ENCODE data around the gene OMA1.
"Not testable (repeated sequence)": the region's sequence is repeated elsewhere in the genome, so short reads cannot be mapped to it uniquely, and the experiment has no call there.

The OMA1 gene

GRCh38 chr1:58573705-58574591 lies 27.4 kb upstream of the OMA1 start:
- DNase-seq: no peak

DNA sequence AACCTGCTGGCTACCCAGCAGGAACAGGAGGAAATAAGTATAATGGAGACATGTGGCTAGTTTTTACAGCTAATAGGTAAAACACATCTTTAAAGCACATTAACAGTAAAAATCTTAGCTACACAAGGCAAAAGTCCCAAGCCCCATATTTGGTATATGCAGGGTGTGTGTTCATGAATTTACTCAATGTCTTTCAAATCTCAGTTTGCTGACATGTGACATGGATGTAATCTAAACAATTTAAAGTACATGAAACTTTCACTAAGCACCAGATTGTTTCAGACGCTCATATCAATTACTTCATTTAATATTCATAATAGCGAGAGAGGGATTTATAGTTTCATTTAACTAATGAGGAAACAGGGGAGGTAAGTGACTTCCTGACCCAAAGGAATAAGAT lies 26.6 kb upstream of the OMA1 start:
- DNase-seq: no peak

DNA sequence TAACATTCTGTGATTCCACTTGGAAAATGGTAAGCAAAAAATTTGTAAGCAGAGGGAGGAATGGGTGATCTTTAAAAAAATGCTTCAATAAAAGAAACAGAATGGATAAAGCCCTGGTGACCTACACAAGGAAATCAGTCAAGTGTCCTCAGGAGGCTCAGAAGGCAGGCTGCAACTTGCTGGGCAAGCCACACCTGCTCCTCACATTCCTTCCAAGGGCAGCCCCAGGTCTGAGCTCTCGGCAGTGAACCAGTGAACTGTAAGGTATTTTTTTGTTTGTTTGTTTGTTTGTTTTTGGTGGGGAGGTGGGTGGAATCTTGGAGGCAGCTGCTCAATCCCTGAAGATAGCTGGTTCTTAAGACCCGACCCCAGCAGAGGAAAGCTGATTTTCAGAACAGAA lies 26.2 kb upstream of the OMA1 start:
- DNase-seq: no peak

DNA sequence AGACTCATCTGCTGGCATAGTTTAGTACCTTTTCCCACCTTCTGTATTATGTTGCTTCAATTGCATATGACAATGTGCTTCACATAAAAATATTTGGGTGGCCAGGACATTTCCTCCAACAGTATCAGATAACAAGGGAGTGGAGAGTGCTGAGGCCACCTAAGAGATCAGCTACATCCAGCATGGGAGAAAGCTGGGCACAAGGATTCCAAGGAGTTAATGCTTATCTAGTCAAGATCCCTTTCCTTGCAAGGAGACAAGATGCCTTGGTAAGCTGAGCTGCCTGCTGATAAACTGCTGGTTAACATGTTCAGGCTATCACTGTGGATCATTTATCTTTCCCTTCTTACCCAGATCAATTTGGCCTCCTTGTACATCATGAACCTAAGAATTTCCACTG lies 25.1 kb upstream of the OMA1 start:
- DNase-seq: no peak

- no peak for DNase-seq
Observed at GRCh38 chr1:58570817-58571216, 24.3 kb upstream of the OMA1 start.

GRCh38 chr1:58570094-58570493 lies 23.6 kb upstream of the OMA1 start:
- DNase-seq: no peak

DNA sequence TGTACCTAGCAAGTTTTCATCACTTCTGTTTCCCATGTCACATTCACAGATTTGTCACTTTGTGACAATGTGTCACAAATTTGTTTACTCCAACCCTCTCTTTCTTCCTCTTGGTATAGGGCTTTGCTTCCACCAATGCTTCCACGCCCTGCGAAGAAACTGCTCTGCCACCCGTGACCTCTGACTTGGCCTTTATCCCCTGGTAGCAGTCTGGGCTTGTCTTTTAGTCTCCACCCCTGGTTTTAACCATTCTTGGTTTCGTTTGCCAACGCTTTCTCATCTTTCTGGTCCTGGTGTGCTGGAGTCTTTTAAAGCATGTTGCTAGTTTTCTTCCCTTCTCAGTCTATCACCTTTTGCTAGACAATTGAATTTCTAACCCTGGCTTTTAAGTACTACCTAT lies 22.4 kb upstream of the OMA1 start:
- no peak for DNase-seq

- DNase-seq: no peak
Observed at GRCh38 chr1:58568271-58568860, 21.8 kb upstream of the OMA1 start.

- DNase-seq: no peak
Observed at GRCh38 chr1:58566339-58566738, 19.8 kb upstream of the OMA1 start.

GRCh38 chr1:58563715-58564114 lies 17.2 kb upstream of the OMA1 start:
- DNase-seq: not testable (repeated sequence)

DNA sequence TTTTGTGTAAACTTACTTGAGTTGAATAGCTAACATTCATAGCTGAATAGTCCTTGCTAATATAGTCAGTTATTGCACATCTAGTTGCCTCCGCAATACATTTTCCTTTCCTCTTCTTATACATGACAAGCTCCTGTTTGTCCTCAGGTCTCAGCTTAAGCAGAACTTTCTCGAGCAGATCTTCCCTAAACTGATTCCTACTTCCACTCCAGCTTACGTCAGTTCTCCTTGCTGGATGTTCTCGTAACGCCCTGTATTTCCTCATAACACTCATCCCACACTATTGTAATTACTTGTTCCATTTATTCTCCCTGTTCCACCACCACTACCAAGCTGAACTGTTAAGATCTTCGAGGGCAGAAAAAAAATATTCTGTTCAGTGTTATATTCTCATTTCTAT lies 15.1 kb upstream of the OMA1 start:
- DNase-seq: no peak

GRCh38 chr1:58555393-58555792 lies 8.9 kb upstream of the OMA1 start:
- no peak for DNase-seq

- no peak for DNase-seq
Observed at GRCh38 chr1:58551186-58552140, 4.9 kb upstream of the OMA1 start.

- DNase-seq: not testable (repeated sequence)
Observed at GRCh38 chr1:58549291-58549690, 2.8 kb upstream of the OMA1 start.

DNA sequence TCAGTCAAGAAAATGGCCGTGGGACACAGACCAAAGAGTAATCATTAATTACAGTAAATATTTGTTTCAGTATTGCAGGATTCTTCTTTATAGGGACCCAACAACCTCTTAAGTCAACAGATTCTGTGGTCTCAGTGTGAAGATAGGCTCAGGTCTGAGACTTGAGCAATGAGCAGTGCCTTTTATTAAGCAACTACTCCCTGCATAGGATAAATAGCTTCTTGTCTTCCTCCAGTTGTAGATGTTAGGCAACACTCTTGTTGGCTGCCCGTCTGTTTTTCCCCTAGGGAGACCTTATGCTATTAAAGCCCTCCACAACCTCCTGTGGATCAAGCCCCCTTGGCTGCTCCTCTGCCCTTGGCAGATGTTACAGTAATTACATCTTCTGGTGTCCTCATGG lies 1.8 kb upstream of the OMA1 start:
- DNase-seq: no peak

DNA sequence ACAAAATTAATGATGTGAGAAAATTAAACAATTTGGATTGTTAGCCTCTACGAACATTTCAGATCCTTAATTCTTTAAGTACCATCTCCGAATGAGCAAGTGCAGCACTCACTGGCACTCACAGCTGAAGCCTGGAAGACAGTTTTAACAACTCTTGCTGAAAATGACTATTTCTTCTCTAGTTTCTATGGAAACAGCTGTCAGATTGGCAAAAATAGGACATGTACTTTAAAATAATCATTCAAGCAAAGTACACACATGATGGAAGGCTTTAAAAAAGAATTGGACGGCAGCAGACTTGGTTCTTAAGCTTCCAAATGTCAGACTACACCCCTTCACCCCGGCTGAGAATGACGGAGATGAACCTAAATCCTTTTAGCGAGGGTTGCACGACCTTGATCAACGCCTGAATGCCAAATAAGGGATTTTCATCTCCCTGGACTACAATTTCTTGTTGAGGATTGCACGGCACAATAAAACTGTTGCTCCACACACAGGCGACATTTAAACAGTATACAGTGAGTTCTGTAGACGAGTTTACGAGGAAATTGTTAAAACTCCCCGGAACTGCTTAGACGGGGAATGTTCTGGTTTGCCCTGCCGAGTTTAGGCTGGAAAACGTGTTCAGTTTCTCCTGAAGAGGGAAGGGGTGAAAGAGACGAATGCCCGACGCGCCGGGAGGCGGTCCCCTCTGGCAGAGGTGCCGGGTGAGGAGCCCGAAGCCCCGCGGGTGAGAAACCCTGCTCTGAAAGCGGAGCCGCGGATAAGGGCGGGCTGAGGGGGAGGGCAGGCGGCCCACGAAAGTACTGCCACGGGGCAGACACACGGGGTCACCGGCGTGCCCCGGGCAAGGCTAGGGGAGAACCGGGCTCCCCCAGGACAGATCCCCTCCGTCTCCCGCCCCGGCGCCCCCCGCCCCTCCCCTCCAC lies 671 bp downstream of the OMA1 start:
- DNase-seq: peak; percentile 71

GRCh38 chr1:58543260-58543659 lies 3.3 kb downstream of the OMA1 start:
- no peak for DNase-seq

- no peak for DNase-seq
Observed at GRCh38 chr1:58539553-58539952, 7.0 kb downstream of the OMA1 start.

GRCh38 chr1:58538821-58539220 lies 7.7 kb downstream of the OMA1 start:
- DNase-seq: no peak

GRCh38 chr1:58531842-58532241 lies 14.7 kb downstream of the OMA1 start:
- not testable (repeated sequence) for DNase-seq

DNA sequence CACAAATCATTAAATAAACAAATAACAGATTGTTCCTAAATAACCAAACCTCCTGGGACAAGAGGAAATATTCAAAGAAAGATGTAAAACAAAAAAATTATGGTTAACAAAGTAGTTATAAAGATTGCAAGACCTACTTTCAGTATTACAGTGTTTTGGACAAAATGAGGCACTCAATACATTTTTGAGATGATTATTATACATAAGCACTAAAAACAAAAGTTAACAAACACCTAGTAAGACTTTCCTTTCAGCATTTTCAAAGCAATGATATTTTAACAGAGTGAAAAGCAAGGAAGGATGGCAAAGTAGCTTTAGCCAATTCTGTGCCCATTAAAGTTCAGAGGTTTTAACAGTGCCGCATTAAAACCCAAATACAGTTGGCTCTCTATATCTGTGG lies 17.2 kb downstream of the OMA1 start:
- no peak for DNase-seq

DNA sequence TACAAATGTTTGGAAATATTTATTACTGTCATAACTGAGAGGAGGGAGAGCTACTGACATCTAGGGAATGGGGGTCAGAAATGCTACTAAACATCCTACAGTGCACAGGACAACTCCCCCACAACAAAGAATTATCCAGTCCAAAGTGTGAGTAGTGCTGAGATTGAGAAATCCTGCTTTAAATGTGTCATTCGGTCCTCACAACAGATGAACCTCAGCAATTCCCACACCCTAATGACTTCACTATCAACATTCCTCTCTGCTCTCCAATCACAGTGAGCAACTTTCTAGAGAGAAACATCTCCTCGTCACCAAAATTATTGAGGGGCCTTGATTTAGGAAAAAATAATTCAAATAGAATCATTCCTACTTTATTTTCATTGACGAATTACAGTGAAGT lies 18.0 kb downstream of the OMA1 start:
- DNase-seq: no peak

Measured in activated effector memory CD4-positive, alpha-beta T cell treated with Interleukin-2 at 50 U/mL for 16 hours (primary cell).